Fibroblast of the aortic adventitia (primary cell): Measurements from ENCODE around the gene KREMEN1. TPM values are rescaled to one million over a fixed set of nuclear protein-coding genes. Genes with fewer than 3 reads are reported as not detected.
"Not testable (repeated sequence)": the region's sequence is repeated elsewhere in the genome, so short reads cannot be mapped to it uniquely, and the experiment has no call there.

Experiments
- DNase-seq: peaks from one replicate; pipeline ENCODE4 v3.0.0-alpha.2; 2010; ENCODE audit warnings: low read depth
- H3K4me3 ChIP-seq: 2 replicates; pipeline ENCODE4 v1.5.1; 2011; ENCODE audit warnings: low read depth, mild to moderate bottlenecking, control low read depth, low read length, moderate library complexity
- CTCF ChIP-seq: IDR thresholded peaks from 2 replicates; pipeline ENCODE4 v1.5.1; 2011; ENCODE audit warnings: mild to moderate bottlenecking, low read length, control low read depth, inconsistent platforms; ENCODE audit not compliant: insufficient read depth
- total RNA-seq: library from RNA; depleted of rRNA; stranded (reverse); fragments of >200 nt; gene quantifications from 2 replicates; pipeline ENCODE4 v1.2.3, GENCODE V29; 2012; ENCODE audit warnings: low replicate concordance

The KREMEN1 gene
- total RNA-seq, 1 donor, result 5.7 TPM

- no peak for TF ChIP-seq CTCF
- H3K4me3 ChIP-seq, result no peak overlapping the region
- no peak for DNase-seq
These were observed 40.5 kb downstream of the KREMEN1 start for GRCh38 chr22:29113319-29113718.

DNA sequence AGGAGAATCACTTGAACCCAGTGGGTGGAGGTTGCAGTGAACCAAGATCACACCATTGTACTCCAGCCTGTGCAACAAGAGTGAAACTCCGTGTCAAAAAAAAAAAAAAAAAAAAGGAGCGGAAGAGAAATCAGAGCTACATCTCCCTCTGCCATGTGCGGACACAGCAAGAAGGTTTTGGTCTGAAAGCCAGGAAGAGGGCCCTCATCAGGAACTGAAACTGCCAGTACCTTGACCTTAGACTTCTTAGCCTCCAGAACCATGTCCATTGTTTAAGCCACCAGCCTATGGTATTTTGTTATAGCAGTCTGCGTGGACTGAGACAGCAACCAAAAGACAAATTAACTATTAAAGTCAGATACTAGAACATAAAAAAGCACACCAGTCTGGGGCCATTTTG, 41.6 kb downstream of the KREMEN1 start:
- no peak for TF ChIP-seq CTCF
- no peak for DNase-seq
- H3K4me3 ChIP-seq, result no peak overlapping the region

DNA sequence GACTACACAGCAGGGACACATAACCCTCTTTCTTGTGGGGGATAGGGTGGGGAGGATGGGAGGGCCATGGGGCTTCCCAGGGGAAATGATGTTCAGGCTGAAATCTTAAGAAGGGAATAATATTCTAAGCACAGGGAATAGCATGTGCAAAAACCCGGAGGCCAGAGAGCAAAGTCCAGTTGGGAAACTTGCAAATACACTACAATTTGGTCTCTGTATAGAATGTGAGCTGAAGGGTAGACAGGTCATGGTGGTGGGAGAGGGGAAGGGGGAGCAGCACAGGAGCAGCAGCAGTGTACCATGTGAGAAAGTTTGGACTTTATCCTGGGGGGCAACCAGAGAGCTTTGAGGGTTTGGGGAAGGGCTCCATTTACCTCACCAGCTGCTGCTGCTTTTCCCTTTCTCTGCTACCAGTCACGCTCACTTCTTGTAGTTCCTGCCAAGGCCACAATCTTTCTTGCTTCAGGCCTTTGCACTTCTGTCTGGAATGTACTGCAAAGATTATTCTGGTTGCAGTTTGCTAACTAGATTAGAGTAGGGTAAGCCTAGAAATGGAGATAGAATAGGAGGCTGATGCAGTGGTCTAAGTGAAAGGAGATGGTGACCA, 43.0 kb downstream of the KREMEN1 start:
- peak; percentile 50 for DNase-seq
- no peak for TF ChIP-seq CTCF

DNA sequence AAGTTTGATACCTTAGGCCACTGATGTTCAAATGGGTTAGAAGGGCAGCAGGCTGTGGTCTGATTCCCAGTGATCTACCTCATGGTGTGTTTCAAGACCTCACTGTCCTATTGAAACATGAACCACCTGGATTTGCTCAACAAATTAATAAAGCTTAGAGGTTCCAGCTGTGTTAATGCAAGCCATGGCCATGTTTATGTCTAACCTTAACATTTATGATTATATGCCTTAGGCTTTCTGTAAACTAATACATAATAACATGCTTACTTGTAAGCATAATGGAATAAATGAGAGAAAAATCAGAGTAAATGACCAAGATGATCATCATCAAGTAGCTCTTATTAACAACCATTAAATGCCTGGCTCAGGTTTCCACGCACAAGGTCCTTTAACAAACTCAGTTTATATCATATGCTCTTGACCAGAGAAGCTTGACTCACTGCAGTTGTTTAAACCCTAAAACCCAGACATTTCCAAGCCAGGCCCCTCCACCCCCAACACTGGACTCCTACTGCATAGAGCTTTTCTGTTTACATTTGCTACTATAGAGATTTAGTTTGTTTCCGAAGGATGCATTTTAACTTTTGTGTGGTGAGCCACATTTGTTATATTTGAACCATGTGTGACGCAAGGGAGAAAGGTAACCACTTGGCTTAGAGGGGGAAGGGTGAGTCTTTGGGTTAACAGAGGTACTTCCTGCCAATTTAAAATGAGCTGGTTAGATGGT, 43.7 kb downstream of the KREMEN1 start:
- no peak for TF ChIP-seq CTCF
- H3K4me3 ChIP-seq, result no peak overlapping the region
- DNase-seq, result no peak

More for the DNA sequence above, 43.0 kb downstream of the KREMEN1 start:
- no peak overlapping the region for H3K4me3 ChIP-seq

DNA sequence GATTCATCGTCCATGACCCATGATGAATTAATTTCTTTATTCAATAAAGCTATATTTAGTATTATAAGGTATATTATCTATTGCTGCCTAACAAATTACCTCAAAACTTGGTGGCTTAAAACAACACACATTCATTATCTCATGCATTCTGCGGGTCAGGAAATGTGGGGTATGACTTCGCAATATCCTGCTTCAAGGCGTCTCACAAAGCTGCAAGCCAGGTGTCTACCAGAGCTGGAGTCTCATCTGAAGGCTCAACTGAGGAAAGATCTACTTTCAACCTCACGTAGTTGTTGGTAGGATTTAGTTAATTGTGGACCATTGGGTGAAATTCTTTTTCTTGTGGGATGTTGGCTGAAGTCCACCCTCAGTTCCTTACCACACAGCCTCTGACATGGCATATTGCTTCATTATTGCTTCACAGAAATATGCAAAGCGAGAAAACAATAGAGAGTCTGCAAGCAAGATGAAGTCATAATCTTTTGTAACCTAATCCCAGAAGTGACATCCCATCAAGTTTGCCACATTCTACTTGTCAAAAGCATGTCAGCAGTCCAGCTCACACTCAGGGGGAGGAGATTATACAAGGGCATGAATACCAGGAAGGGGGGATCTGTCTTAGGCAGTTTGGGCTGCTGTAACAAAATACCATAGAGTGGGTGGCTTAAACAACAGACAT, 45.1 kb downstream of the KREMEN1 start:
- peak; percentile 72 for DNase-seq
- no peak for TF ChIP-seq CTCF

DNA sequence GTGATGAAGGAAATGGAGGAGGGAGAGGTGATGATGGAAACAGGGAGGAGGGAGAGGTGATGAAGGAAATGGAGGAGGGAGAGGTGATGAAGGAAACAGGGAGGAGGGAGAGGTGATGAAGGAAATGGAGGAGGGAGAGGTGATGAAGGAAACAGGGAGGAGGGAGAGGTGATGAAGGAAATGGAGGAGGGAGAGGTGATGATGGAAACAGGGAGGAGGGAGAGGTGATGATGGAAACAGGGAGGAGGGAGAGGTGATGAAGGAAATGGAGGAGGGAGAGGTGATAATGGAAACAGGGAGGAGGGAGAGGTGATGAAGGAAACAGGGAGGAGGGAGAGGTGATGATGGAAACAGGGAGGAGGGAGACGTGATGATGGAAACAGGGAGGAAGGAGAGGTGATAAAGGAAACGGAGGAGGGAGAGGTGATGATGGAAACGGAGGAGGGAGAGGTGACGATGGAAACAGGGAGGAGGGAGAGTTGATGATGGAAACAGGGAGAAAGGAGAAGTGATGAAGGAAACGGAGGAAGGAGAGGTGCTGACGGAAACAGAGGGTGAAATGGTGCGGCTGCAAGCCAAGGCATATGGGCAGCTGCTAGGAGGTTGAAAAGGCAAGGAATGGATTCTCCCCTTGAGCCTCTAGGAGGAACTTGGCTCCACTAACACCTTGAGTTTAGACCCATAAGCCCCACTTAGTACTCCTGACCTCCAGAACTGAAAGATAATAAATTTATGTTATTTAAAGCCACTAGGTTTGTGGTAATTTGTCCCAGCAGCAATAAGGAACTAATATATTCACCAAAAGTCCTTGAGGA, 47.5 kb downstream of the KREMEN1 start:
- not testable (repeated sequence) for H3K4me3 ChIP-seq, DNase-seq

More for the DNA sequence above, 45.1 kb downstream of the KREMEN1 start:
- H3K4me3 ChIP-seq, result no peak overlapping the region

GRCh38 chr22:29121124-29121523, 48.3 kb downstream of the KREMEN1 start:
- TF ChIP-seq CTCF, result no peak
- H3K4me3 ChIP-seq, result no peak overlapping the region
- DNase-seq, result peak; percentile 59
